GM18519 (cell line): ENCODE measurements around the gene VKORC1L1.
"Not testable (repeated sequence)": the region's sequence is repeated elsewhere in the genome, so short reads cannot be mapped to it uniquely, and the experiment has no call there.

ENCODE experiments used
- ATAC-seq: cut with Tn5 transposase; IDR thresholded peaks from one replicate; pipeline ENCODE4 v1.9.1; 2021; ENCODE audit warnings: mild to moderate bottlenecking, moderate library complexity; ENCODE audit not compliant: unreplicated experiment, low FRiP score

Gene VKORC1L1

GRCh38 chr7:65927489-65928448 lies 54.9 kb downstream of the VKORC1L1 start:
- ATAC-seq = no peak

GRCh38 chr7:65931685-65932084 lies 58.8 kb downstream of the VKORC1L1 start:
- ATAC-seq = no peak

GRCh38 chr7:65937296-65937695 lies 64.4 kb downstream of the VKORC1L1 start:
- ATAC-seq = no peak

GRCh38 chr7:65938336-65938895 lies 65.5 kb downstream of the VKORC1L1 start:
- ATAC-seq = no peak

- ATAC-seq = not testable (repeated sequence)
These were observed 72.9 kb downstream of the VKORC1L1 start for GRCh38 chr7:65945787-65946186.

- no peak for ATAC-seq
These were observed 74.0 kb downstream of the VKORC1L1 start for GRCh38 chr7:65946904-65947303.

- no peak for ATAC-seq
These were observed 79.1 kb downstream of the VKORC1L1 start for GRCh38 chr7:65951837-65952578.

- no peak for ATAC-seq
These were observed 80.3 kb downstream of the VKORC1L1 start for GRCh38 chr7:65953001-65953720.

GRCh38 chr7:65953890-65954450 lies 81.1 kb downstream of the VKORC1L1 start:
- ATAC-seq = no peak

GRCh38 chr7:65955718-65956117 lies 82.8 kb downstream of the VKORC1L1 start:
- no peak for ATAC-seq

- ATAC-seq = no peak
These were observed 87.6 kb downstream of the VKORC1L1 start for GRCh38 chr7:65960351-65961074.

- no peak for ATAC-seq
These were observed 89.2 kb downstream of the VKORC1L1 start for GRCh38 chr7:65962033-65962432.

GRCh38 chr7:65964671-65965070 lies 91.8 kb downstream of the VKORC1L1 start:
- ATAC-seq = not testable (repeated sequence)

GRCh38 chr7:65966146-65966545 lies 93.3 kb downstream of the VKORC1L1 start:
- ATAC-seq = no peak

GRCh38 chr7:65967361-65968155 lies 94.7 kb downstream of the VKORC1L1 start:
- no peak for ATAC-seq

- ATAC-seq = no peak
These were observed 95.6 kb downstream of the VKORC1L1 start for GRCh38 chr7:65968256-65969185.

- no peak for ATAC-seq
These were observed 98.1 kb downstream of the VKORC1L1 start for GRCh38 chr7:65971021-65971420.

- ATAC-seq = no peak
These were observed 100.1 kb downstream of the VKORC1L1 start for GRCh38 chr7:65972976-65973375.
